GM12892 (cell line): ENCODE measurements around the gene NOVA2.

Experiments used
- POLR2A ChIP-seq: IDR thresholded peaks from 2 replicates; pipeline ENCODE4 v1.6.1; 2011; ENCODE audit warnings: low read depth, low read length, control low read depth
- POLR2AphosphoS5 ChIP-seq: IDR thresholded peaks from 2 replicates; pipeline ENCODE4 v1.6.1; 2011; ENCODE audit warnings: low read depth, low read length, control low read depth
- TAF1 ChIP-seq: IDR thresholded peaks from 2 replicates; pipeline ENCODE4 v1.6.1; 2011; ENCODE audit warnings: low read depth, mild to moderate bottlenecking, control low read depth, low read length, borderline replicate concordance

DNA sequence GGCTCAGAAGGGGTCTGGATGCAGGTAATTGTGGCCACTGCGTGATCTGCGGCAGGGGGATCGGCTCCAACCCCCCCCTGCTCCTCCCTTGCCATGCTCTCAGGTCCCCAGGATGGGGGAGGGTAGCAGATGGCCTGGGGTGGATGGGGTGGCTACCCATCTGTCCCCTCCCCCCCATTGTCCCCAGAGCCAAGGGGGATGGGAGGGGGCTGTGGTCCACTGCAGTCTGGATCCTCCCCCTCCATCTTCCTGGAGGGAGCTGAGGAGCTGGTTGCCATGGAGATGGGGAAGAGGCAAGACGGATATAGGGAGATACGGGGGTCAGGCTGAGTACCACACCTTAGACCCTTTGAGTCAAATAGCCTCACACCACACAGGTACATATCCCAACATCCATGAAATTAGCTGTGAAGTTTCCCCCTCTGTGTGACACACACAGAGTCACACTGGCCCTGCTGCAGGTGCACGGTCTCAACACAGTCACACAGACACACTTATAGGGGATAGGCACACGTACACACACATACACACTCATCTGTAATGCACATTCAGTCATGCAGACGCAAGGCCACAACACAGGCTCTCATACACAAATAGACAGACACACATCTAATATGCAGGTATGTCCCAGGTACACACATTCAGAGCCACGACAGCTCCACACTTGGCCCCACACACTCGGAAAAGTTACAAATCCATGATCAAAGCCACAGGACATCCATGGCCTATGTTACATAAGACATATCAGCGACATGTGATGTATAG, 1.8 kb upstream of the NOVA2 start:
- TF ChIP-seq POLR2AphosphoS5 (no peak), POLR2A (no peak), TAF1 (no peak)
